ENCODE data around the gene ABHD6.
"Not testable (repeated sequence)": the region's sequence is repeated elsewhere in the genome, so short reads cannot be mapped to it uniquely, and the experiment has no call there.

Gene ABHD6, protein sequence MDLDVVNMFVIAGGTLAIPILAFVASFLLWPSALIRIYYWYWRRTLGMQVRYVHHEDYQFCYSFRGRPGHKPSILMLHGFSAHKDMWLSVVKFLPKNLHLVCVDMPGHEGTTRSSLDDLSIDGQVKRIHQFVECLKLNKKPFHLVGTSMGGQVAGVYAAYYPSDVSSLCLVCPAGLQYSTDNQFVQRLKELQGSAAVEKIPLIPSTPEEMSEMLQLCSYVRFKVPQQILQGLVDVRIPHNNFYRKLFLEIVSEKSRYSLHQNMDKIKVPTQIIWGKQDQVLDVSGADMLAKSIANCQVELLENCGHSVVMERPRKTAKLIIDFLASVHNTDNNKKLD

DNA sequence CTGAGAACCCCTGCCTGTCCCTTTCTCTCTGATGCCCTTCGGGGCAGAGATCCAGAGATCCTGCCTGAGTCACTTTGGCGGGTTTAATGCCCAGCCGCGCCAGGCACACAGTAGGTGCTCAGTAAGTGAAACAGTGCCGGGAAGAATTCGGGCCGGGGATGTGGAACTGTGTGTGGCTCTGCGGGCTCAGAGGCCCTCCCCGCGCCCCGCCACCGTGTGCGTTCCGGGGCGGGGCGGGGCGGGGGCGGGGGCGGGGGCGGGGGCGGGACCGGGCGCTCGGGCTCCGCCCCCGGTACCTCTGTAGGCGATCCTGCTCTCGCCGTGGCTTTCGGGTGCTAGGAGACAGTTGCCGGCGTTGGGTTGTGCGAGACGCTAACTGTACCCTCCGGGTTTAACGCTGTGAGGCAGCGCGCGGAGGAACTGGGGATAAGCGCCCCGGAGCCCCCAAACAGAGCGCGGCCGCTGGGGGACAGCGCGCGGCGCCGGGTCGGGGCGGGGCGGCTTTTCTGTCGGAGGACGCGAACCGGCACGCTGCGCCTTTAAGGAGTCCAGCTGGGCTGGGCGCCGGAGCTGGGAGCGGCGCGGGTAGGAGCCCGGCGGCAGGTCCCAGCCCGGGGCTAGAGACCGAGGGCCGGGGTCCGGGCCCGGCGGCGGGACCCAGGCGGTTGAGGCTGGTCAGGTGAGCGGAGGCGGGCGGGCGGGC lies at the start of gene ABHD6:
TSS of gene ABHD6 (plus strand) at position 555 of the 703 bp plus-strand sequence. CDS start 18,795 bp downstream, outside the sequence.
- peak; percentile 72 for DNase-seq

DNA sequence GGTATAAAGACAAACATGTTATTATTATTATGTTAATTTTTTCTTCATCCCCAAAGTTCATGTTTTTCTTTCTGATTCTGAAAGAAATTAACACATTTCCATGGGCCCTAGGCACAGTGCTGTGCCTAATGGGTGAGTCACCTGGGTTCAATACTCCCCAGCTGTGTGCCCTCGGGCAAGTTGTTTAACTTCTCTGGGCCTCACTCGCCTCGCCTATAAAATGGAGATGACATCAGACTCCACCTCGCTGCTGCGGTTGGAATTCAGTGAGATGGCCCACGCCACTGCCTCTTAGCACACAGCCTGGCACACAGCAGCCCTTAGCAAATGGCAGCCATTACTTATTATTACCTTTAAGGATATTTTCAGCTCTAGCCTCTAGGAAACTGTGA lies 49.4 kb upstream of the ABHD6 start:
- no peak for DNase-seq

DNA sequence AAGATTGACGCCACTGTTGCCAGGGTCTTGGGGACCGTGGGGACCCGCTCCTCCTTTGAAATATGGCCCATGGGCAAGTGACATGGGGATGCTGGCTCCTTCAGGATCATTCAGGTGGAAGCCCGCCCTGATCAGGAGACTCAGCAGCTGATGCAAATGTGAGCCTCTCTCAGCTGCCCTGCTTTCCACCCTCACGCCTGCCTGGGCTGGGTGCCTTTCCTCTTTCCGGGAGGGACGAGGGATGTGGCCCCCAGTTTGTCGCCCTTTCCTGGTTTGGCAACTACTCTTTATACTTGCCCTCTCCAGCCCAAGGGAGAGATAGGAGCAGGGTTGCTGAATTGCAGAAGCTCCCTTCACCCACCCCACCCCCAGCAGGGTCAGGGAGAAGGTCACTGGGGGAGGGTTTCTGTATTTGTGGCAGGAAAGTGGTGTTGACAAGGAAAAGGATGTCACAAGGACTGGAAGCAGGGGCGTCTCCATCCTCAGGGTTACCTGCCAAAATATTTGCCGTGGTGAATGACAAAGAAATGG lies 48.6 kb upstream of the ABHD6 start:
- DNase-seq = no peak

DNA sequence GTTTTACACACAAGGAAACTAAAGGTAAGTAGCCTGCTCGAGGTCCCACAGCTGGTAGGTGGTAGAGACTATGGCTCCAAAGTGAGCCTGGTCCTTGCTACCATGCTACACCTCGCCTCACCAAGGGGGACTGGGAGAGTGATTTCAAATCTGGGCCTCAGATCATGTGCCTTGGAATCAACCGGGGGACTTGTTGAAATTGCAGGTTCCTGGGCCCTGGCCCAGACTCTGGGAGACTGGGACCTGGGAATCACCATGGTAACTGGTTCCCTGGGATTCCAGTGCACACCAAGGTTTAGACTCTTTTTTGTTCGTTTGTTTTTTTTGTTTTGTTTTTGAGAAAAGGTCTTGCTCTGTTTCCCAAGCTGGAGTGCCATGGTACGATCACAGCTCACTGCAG lies 47.9 kb upstream of the ABHD6 start:
- no peak for DNase-seq

DNA sequence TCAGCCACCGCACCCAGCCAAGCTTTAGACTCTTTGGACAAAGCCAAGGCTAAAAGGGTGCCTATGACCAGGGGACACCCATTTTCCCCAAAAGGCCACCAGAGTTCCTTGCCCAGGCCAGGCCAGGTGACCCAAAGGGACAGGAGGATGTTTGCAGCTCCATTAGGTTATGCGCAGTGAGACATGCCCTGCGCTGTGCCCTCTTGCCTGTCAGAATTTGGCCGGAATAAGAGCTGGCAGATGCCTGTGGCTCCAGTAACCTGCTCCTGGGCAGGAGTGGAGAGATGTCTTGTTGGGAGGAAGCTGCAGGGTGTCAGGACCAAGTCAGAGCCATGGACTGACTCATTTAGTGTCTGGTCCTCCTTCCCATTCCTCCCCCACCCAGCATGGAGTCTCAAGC lies 47.3 kb upstream of the ABHD6 start:
- no peak for DNase-seq

DNA sequence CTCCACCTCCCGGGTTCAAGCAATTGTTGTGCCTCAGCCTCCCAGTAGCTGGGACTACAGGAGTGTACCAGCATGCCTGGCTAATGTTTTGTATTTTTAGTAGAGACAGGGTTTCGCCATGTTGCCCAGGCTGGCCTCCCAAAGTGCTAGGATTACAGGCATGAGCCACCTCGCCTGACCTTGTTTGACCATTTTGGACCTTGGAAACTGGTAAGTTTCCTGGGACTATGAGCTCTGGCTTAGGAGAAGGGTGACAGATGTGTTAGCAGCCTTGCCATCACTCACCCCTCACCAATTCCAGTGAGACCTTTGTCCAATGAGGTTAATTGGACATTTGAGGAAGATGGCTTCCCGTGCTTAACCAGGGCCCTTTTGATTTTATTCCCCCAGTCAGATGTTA lies 46.7 kb upstream of the ABHD6 start:
- DNase-seq = no peak

DNA sequence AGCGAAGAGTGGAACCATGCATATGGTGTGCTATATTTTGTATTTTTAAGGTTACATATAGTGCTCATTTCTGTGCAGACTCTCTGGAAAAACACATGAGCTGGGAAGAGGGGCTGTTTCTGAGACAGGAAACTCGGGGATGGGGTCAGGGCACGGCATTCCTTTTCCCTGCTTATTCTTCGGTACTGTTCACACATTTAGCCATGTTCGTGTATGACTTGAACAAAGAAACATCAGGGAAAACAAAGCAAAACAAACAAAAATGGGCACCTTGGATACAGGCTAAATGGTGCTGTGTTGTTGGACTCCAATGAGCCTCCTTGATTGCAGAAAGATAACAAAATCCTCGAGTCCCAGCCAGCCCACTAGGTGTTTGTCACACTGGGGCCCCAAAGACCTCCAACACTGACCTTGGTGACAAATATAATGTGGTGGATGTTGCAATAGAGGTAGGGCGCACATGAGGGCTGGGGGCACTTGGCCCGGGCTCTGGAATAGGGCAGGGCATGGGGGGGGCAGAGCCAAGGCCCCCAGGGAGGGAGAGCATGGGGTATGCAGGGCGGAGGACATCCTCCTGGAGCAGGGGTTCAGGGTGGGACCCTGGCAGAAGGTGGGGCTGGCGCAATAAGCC lies 46.1 kb upstream of the ABHD6 start:
- DNase-seq = no peak

DNA sequence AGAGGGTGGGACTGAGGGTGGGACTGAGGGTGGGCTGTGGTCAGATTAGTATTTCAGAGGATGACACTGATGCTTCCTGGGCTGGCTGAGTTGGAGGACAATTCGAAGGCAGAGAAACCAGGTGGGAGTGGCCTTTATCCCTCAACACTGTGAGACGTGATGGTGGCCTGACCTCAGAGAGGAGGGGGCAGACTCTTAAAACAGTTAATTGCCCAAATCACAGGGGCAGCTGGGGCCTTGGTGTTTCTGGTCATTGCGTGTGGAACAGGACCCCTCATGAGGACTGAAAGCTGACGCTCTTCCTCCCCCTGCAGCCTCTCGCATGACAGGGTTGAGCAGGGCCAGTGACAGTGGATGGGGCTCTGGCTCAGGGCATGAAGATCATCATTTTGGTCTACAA lies 45.5 kb upstream of the ABHD6 start:
- no peak for DNase-seq

DNA sequence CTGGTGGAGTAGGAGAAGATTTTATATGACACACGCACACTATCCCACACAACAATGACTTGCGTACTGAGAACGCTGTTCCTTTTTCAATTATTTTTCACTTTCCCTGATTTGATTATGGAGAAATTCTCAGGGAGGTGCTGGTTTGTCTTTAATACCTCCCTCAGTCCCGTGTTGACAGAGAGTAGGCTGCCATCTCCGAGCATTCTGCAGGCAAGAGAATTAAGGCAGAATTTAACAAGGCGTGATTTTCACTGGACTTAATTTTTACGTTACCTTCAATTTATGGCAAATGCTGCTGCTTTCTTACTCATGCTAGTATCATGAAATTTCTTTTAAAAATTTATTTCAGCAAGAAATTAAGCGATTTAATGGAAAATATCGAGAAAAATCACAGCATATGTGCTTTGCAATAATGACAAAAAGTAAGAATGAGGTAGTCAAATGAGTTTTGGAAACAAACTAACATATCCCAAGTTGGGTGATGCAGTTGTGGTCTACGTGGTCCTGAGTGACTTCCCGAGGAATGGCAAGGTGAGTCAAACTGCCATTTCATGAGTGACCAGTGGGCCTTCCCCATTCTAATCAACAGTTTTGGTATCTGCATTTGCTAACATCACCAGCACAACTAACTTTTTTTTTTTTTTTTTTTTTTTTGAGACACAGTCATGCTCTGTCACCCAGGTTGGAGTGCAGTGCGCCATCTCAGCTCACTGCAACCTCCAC lies 43.7 kb upstream of the ABHD6 start:
- no peak for DNase-seq

DNA sequence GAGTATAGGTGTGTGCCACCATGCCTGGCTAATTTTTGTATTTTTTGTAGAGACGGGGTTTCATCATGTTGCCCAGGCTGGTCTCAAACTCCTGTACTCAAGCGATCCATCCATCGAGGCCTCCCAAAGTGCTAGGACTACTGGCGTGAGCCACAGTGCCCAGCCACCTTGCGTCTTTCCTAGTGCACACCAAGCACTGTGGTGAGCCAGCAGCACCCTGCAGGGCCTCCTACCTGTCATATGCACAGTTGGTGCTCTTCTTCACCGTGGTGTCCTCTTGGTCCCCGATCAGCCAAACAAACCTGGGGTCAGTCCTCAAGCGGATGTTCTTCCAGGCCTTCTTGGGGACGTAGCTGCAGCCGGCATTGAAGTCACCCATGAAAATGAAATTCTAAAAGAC lies 40.0 kb upstream of the ABHD6 start:
- DNase-seq = no peak

DNA sequence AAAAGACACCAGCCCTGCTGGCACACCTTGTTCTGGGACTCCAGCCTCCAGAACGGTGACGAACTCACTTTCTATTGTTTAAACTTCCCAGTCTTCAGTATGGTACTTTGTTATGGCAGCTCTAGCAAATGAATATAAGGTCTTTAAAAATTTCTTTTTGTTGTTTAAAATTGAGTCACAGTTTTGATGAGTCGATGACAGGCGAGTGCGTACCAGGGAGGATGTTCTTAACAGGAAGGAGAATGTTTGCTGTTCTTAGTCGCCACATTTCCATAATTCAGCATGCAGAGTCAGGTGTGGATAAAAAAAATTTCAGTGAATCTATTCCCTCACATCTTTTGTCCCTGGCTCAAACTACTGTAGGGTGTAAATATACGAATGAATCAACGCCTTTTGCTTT lies 39.2 kb upstream of the ABHD6 start:
- no peak for DNase-seq

DNA sequence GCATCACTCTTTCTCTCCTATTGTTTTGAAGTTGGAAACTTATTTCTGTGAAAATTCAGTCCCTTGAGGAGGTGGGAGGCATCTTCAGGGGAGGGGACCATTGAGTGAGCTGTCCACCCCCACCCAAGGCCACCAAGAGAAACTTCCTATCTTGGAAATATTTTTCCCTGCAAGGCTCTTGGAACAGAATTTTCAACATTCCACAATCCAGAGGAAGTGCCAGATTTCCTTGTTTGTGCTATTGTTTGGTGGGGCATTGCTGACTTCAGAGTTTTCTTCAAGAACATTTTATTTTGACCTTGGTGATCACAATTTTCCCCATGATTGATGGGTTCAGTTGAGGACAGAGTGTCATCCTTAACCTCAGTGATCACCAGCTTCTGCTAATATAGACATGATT lies 38.8 kb upstream of the ABHD6 start:
- no peak for DNase-seq

DNA sequence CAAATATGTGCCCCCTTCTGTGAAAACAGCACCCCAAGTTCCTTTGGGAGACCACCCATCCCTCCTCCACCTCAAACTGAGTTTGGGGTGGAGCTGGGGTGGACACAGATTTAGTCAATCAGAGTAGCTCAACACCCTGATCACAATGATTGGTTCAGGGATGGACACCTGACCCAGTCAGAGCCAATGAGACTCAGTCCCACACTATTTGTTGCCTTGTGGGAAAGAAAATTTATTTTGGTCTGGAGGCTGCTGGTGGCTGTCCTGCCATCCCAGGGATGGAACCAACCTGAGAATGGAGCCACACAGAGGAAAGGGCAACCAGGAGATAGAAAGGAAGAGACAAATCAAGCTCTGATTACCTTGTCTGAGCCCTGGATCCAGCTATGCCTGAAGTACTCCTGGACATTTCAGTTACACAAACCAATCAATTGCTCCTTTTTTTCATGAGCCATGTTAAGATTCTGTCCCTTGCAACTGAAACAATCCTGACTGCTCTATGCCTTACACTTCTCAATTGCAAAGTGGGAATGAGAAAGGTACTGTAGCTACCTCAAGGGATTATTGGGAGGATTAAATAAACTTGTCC lies 37.4 kb upstream of the ABHD6 start:
- DNase-seq = no peak

DNA sequence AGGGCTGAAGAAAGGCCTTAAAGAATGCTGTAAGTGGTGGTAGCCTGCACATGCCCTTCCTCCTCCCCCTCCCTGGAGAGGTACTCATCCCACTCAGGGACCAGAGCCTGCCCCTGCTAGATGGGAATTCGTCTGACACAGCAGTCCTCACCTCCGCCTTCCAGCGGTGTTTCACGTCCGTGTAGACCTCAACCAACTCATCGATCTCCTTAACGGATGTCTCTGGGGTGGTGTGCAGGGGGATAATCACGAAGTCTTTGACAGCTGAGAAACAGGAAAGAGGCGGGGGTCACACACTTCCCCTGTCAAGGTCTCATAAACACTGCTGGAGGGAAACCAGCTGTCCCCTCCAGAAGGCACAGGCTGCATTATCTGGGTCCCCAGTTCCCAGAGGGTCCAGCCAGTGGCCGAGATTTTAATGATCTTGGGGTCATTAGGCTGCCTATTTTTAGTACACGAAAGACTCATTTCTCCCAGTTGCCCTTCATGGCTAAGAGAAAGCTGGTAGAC lies 36.7 kb upstream of the ABHD6 start:
- DNase-seq = no peak

DNA sequence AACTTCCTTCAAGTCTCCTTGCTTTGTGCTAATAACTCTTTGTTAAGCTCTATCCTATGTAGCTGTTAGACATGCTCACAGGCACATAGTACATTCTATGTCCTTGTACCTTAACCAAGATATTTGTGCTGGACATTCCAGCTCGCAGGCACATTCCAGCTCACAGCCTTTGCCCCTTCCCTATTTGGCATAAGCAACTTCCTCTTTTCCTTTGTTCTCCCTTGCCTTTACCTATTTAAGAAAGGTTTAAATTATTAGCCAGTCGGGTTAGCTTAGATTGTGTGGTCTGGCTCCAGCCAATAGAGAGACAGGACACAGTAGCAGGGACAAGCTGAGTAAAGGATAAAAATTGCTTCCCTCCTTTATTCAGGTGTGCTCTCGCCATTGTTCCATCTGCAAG lies 36.1 kb upstream of the ABHD6 start:
- DNase-seq = not testable (repeated sequence)

DNA sequence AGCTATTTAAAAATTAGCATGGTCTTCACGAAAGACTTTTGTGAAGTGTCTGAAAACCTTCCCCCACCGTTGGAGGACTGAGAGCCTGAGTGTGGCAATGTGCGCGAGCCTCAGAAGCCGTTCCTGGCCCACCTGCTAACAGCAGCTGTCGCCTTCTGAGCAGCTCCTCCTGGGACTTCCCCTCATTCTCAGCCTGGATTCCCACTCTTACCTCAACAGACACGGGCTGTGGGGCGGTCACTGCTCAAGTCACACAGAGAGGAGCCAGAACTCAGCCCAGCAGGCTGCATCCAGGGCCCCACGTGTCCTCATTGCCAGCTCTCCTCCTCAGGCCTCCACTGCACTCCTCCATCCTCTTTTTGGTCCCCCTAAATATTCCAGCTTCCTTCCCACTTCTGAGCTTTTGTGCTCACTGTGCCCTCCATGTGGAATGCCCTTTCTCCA lies 34.7 kb upstream of the ABHD6 start:
- no peak for DNase-seq

DNA sequence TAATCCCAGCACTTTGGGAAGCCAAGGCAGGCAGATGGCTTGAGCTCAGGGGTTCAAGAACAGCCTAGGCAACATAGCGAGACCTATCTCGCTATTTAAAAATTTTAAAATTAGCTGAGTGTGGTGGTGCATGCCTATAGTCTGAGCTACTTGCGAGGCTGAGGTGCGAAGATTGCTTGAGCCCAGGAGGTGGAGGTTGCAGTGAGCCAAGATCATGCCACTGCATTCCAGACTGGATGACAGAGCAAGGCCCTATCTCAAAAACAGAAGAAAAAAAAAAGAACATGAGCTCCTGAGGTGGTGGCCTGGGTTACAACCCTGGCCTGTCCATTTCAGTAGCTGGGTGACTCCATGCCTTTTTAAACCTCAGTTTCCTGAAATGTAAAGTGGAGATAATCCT lies 34.1 kb upstream of the ABHD6 start:
- no peak for DNase-seq

DNA sequence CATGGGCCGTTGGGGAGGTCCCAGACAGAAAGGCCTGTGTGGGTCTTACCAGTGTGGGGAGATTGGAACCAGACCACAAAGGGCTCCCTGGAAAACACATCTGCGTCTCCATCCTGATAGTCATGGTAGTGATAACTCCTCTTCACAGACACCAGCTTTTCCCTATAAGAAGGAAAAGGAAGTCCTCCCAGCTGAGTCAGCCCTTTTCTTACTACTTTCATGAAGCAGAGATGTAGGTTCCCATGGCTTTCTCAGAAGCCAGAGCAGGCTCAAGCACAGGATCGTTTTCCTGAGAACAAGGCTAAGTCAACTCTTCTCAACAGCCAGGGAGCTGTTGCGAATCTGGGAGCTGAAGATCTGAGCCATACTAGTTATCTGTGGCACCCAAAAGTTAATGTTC lies 32.9 kb upstream of the ABHD6 start:
- no peak for DNase-seq

DNA sequence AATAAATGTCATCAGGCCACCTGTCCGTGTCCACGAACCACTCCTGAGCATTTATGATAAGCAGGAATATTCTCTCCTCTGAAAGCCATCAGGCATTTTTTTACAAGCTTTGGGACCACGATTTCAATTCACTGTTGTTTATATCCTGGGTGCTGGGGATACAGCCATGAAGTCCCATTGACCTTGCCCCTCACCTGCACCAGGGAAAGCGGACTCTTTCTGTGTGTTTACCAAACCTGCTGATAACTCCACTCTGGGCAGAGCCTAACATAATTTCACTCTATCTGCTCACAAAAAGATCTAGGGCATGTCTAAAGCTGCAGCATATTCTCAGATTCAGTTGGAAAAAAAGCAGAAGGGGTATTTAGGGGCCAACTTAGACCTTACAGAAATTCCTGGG lies 31.6 kb upstream of the ABHD6 start:
- DNase-seq = no peak

DNA sequence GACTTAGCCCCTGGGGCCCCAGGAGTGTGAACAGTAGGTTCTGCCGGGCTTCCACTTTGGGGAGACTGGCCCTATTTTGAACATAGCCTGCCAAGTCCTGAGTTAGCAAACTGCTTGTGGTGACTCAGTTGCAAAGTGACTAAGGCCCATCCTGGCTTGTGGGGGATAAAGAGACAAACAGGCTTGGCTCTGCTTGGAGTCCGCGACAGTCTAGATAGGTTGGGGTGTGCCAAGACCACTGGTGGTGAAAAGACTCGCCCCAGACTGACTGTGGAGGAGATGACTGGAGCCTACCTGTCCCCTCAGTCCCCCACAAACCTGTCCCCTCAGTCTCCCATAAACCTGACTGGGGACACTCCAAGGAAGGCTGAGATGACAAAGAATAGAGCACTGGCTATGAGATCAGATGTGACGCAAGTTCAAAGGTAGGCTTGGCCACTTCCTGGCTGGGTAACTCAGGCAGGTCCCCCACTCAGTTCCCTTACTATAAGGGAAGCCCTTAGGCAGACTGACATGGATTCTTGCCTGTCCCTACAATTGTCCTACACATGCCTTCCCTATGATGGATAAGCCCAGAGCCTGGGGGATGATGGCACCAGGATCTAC lies 31.1 kb upstream of the ABHD6 start:
- DNase-seq = peak; percentile 59

DNA sequence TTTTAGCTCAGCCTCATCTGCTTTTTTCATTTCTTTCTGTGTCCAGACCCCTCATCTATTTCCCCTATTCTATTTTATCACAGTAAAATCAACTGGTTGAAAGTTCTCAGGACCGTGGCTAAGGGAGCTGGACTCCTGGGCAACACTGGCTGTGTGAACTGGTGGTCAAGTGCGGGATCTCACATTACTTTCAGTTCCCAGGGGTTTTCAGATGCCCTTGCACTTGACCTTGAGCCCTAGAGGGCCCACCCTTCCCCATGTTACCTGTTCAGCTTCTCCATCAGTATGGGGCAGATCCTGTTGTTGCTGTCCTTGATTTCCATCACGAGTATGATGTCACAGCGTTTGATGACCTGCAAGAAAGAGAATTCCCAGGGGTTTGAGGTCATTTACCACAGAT lies 29.6 kb upstream of the ABHD6 start:
- no peak for DNase-seq

DNA sequence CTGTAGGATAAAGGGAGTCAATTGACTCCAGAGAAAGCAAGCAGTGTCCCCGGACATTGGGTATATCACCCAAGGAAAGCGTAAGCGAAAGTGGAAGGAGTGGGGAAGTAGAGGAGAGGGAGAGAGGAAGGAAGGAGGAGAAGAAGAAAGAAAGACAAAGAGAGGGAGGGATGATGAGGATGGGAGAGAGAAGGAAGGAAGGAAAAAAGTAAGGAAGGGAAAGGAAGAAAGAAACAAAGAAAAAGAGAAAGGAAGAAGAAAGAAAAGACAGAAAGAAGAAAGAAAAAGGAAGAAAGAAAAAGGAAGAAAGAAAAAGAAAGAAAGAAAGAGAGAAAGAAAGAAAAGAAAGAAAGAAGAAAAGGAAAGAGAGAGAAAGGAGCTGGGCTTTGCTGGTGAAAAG lies 27.7 kb upstream of the ABHD6 start:
- DNase-seq = no peak

Data from fibroblast of skin of right quadriceps (primary cell).